Thyroid gland (tissue), 4 donors: ENCODE results near the gene ZNF554. TPM values are rescaled to one million over a fixed set of nuclear protein-coding genes. Genes with fewer than 3 reads are reported as not detected.

Experiments
- DNase-seq, 2 donors: peaks; one replicate each; pipeline ENCODE4 v3.0.0-alpha.2; 2019
- H3K27ac ChIP-seq, 3 donors: fragments of 200-600 bp; sonication (generic); 1 replicate in 2 of 3; 2 replicates in 1 of 3; pipeline ENCODE4 v1.5.1; 2016 to 2019; ENCODE audit warnings: mild to moderate bottlenecking in 1 of 3, moderate library complexity in 1 of 3
- H3K27me3 ChIP-seq: fragments of 200-600 bp; sonication (generic); one replicate; pipeline ENCODE4 v1.5.1; 2019
- H3K36me3 ChIP-seq, 2 donors: fragments of 200-600 bp; sonication (generic); one replicate each; pipeline ENCODE4 v1.5.1; 2016 to 2019
- H3K4me1 ChIP-seq, 2 donors: fragments of 200-600 bp; sonication (generic); one replicate each; pipeline ENCODE4 v1.5.1; 2017 to 2019
- H3K4me3 ChIP-seq, 3 donors: fragments of 200-600 bp; sonication (generic); replicated peaks in 1 of 3; 1 replicate in 2 of 3; 2 replicates in 1 of 3; pipeline ENCODE4 v1.5.1; 2016; ENCODE audit warnings: mild to moderate bottlenecking in 1 of 3
- H3K9me3 ChIP-seq: fragments of 200-600 bp; sonication (generic); one replicate; pipeline ENCODE4 v1.5.1; 2017
- POLR2A ChIP-seq, 2 donors: fragments of 450-650 bp; IDR thresholded peaks; one replicate each; pipeline ENCODE4 v1.6.1; 2017; ENCODE audit warnings: antibody characterized with exemption in 2 of 2, mild to moderate bottlenecking in 2 of 2, moderate library complexity in 1 of 2
- WGBS, 2 donors: methylation state at CpG; one replicate each; pipeline ENCODE4 v1.1.5; 2017; 5-methylcytosine and 5-hydroxymethylcytosine counted together
- intact Hi-C: fragments of 100-400 bp; cut with DNase I; formaldehyde crosslinking; loops from one replicate; pipeline ENCODE4 v1.15.1; 2023
- total RNA-seq, 4 donors: library from RNA; depleted of rRNA; stranded (reverse); fragments of >200 nt; gene quantifications; one replicate each; pipeline ENCODE4 v1.2.3, GENCODE V29; 2016
- TF ChIP-seq, protein P1 (sequence below), 6 experiments: fragments of 200-600 bp in 3 of 6; fragments of 450-650 bp in 3 of 6; sonication (generic) in 3 of 6; IDR thresholded peaks; one replicate each; pipeline ENCODE4 v1.5.1; 2016 to 2019; ENCODE audit warnings: antibody characterized with exemption in 6 of 6, mild to moderate bottlenecking in 2 of 6, inconsistent platforms in 1 of 6, moderate library complexity in 1 of 6

Gene ZNF554
- total RNA-seq, 4 donors from 2014 or later, result 4.9 to 9.2 (median 6.2) TPM

GRCh38 chr19:2850256-2850925 lies 30.7 kb downstream of the ZNF554 start:
- intact Hi-C loops, result no loop called here

DNA sequence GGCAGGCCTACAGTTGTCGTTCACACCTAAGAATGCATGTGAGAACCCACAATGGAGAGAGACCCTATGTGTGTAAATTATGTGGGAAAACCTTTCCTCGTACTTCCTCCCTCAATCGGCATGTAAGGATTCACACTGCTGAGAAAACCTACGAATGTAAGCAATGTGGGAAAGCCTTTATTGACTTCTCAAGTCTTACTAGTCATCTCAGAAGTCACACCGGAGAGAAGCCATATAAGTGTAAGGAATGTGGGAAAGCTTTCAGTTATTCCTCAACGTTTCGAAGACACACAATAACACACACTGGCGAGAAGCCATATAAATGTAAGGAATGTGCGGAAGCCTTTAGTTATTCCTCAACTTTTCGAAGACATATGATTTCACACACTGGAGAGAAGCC lies 32.9 kb downstream of the ZNF554 start:
- Histone ChIP-seq H3K4me1 (no peaks in the 10 kb centered on the region), H3K4me3 (no peak overlapping the region), H3K27ac (no peak overlapping the region), H3K9me3 (no peaks in the 10 kb centered on the region), H3K36me3 (peaks cover 35 to 37% of the 10 kb centered on the region in 2 donors), H3K27me3 (no peaks in the 10 kb centered on the region)
- DNase-seq, result no peak
- intact Hi-C loops, result no loop called here
- no peak for TF ChIP-seq POLR2A (IDR thresholded peaks at IDR 0.05)
- TF ChIP-seq, protein P1, sequence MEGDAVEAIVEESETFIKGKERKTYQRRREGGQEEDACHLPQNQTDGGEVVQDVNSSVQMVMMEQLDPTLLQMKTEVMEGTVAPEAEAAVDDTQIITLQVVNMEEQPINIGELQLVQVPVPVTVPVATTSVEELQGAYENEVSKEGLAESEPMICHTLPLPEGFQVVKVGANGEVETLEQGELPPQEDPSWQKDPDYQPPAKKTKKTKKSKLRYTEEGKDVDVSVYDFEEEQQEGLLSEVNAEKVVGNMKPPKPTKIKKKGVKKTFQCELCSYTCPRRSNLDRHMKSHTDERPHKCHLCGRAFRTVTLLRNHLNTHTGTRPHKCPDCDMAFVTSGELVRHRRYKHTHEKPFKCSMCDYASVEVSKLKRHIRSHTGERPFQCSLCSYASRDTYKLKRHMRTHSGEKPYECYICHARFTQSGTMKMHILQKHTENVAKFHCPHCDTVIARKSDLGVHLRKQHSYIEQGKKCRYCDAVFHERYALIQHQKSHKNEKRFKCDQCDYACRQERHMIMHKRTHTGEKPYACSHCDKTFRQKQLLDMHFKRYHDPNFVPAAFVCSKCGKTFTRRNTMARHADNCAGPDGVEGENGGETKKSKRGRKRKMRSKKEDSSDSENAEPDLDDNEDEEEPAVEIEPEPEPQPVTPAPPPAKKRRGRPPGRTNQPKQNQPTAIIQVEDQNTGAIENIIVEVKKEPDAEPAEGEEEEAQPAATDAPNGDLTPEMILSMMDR (IDR thresholded peaks at IDR 0.05), result no peak
- 97 to 98% methylated on average over 10 of the region's 10 CpGs for WGBS, 2 donors

More at GRCh38 chr19:2850256-2850925, 30.7 kb downstream of the ZNF554 start:
- Histone ChIP-seq H3K4me3 (no peak overlapping the region), H3K36me3 (peaks cover 35 to 37% of the 10 kb centered on the region in 2 donors), H3K9me3 (no peaks in the 10 kb centered on the region), H3K27me3 (no peaks in the 10 kb centered on the region), H3K27ac (no peak overlapping the region), H3K4me1 (no peaks in the 10 kb centered on the region)
- 91 to 96% methylated on average over 3 of the region's 3 CpGs for WGBS, 2 donors
- no peak for DNase-seq
- no peak for TF ChIP-seq POLR2A (IDR thresholded peaks at IDR 0.05)
- TF ChIP-seq, protein P1 (IDR thresholded peaks at IDR 0.05), result no peak

DNA sequence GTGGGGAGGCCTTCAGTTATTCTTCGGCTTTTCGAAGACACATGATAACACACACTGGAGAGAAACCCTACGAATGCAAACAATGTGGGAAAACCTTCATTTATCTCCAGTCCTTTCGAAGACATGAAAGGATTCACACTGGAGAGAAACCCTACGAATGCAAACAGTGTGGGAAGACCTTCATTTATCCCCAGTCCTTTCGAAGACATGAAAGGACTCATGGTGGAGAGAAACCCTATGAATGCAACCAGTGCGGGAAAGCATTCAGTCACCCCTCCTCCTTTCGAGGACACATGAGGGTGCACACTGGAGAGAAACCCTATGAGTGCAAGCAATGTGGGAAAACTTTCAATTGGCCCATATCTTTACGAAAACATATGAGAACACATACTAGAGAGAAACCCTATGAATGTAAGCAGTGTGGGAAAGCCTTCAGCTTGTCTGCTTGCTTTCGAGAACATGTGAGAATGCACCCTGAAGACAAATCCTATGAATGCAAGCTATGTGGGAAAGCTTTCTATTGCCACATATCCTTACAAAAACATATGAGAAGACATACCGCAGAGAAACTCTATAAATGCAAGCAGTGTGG lies 33.4 kb downstream of the ZNF554 start:
- DNase-seq, result no peak
- Histone ChIP-seq H3K36me3 (peaks cover 35 to 37% of the 10 kb centered on the region in 2 donors), H3K4me3 (no peak overlapping the region), H3K4me1 (no peaks in the 10 kb centered on the region), H3K27me3 (no peaks in the 10 kb centered on the region), H3K9me3 (no peaks in the 10 kb centered on the region), H3K27ac (no peak overlapping the region)
- TF ChIP-seq POLR2A (IDR thresholded peaks at IDR 0.05), result no peak
- TF ChIP-seq, protein P1 (IDR thresholded peaks at IDR 0.05), result no peak
- intact Hi-C loops, result no loop called here
- WGBS, 2 donors, result 96% methylated on average over 11 of the region's 11 CpGs

GRCh38 chr19:2854849-2855248 lies 35.2 kb downstream of the ZNF554 start:
- H3K27ac ChIP-seq, result no peak overlapping the region
- TF ChIP-seq, protein P1 (IDR thresholded peaks at IDR 0.05), result no peak
- no peak for TF ChIP-seq POLR2A (IDR thresholded peaks at IDR 0.05)
- intact Hi-C loops, result no loop called here
- no peaks in the 10 kb centered on the region for H3K4me1 ChIP-seq
- DNase-seq, result no peak
- no peak overlapping the region for H3K4me3 ChIP-seq
- WGBS, 2 donors, result 94 to 99% methylated on average over 3 of the region's 3 CpGs
- no peaks in the 10 kb centered on the region for H3K9me3 ChIP-seq
- H3K27me3 ChIP-seq, result no peaks in the 10 kb centered on the region
- H3K36me3 ChIP-seq, result peaks cover 35 to 37% of the 10 kb centered on the region in 2 donors

DNA sequence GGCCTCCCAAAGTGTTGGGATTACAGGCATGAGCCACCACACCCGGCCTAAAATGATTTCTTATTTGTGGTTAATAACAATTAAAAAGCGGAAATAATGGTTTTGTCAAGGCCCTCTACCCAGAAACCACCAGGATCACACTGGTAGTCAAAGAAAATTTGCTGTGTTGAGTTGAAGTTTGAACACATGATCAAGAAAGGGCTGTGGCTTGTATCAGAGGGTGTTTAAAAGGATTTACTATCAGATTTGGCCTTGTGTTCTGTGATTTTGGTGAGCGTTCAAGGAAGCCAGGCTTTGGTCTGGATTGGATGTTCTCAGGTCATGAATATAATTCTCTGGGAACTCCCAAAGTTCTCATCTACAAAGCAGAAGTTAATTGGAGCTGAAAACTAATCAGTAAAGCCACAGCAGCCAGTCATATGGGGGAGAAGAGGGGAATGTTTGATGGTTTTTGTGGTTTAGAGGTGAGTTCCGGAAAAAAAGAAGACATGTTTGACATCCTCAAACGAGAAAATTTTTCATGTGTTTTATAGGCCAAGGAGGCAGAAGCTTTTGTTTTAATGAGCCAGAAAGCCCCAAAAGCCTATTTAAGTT lies 36.9 kb downstream of the ZNF554 start:
- 89 to 96% methylated on average over 5 of the region's 5 CpGs for WGBS, 2 donors
- Histone ChIP-seq H3K9me3 (no peaks in the 10 kb centered on the region), H3K27ac (no peak overlapping the region), H3K4me3 (no peak overlapping the region), H3K4me1 (no peaks in the 10 kb centered on the region), H3K36me3 (peaks cover 25 to 26% of the 10 kb centered on the region in 2 donors), H3K27me3 (no peaks in the 10 kb centered on the region)
- no peak for DNase-seq
- TF ChIP-seq, protein P1 (IDR thresholded peaks at IDR 0.05), result no peak
- no peak for TF ChIP-seq POLR2A (IDR thresholded peaks at IDR 0.05)
- intact Hi-C loops, result no loop called here
